GM23338 (cell line): ENCODE measurements around the gene MTERF4. TPM values are rescaled to one million over a fixed set of nuclear protein-coding genes. Genes with fewer than 3 reads are reported as not detected.

Source experiments
- ATAC-seq: fragments of 200-7000 bp; cut with Tn5 transposase; 3 replicates; pipeline ENCODE4 v1.9.1; 2020
- DNase-seq: peaks from one replicate; pipeline ENCODE4 v3.0.0-alpha.2; 2015; ENCODE audit warnings: low spot score
- H2AFZ ChIP-seq: fragments of 200-600 bp; sonication (generic); 2 replicates; pipeline ENCODE4 v1.8.0; 2016; ENCODE audit warnings: antibody characterized with exemption, mild to moderate bottlenecking, moderate library complexity
- H3F3A ChIP-seq: fragments of 200-600 bp; sonication (generic); replicated peaks from 2 replicates; pipeline ENCODE4 v1.8.0; 2017; ENCODE audit warnings: antibody characterized with exemption, mixed run types, low read depth
- H3K27ac ChIP-seq: fragments of 200-600 bp; sonication (generic); 2 replicates; pipeline ENCODE4 v1.6.1; 2016; ENCODE audit warnings: low read depth
- H3K27me3 ChIP-seq: fragments of 200-600 bp; sonication (generic); 2 replicates; pipeline ENCODE4 v1.8.0; 2016; ENCODE audit warnings: mild to moderate bottlenecking, mixed run types, moderate library complexity; ENCODE audit not compliant: insufficient read depth
- H3K36me3 ChIP-seq: fragments of 200-600 bp; sonication (generic); 2 replicates; pipeline ENCODE4 v1.8.0; 2016; ENCODE audit warnings: mild to moderate bottlenecking; ENCODE audit not compliant: insufficient read depth
- H3K4me1 ChIP-seq: fragments of 200-600 bp; sonication (generic); 2 replicates; pipeline ENCODE4 v1.8.0; 2016; ENCODE audit warnings: mild to moderate bottlenecking, moderate library complexity; ENCODE audit not compliant: insufficient read depth
- H3K4me2 ChIP-seq: fragments of 200-600 bp; sonication (generic); 2 replicates; pipeline ENCODE4 v1.7.1; 2017; ENCODE audit warnings: mixed run types
- H3K4me3 ChIP-seq: fragments of 200-600 bp; sonication (generic); 2 replicates; pipeline ENCODE4 v1.6.1; 2016; ENCODE audit warnings: mixed run types
- H3K79me2 ChIP-seq: fragments of 200-600 bp; sonication (generic); replicated peaks from 2 replicates; pipeline ENCODE4 v1.8.0; 2017; ENCODE audit warnings: mild to moderate bottlenecking; ENCODE audit not compliant: insufficient read depth
- H3K9me2 ChIP-seq: fragments of 200-600 bp; sonication (generic); 2 replicates; pipeline ENCODE4 v1.8.0; 2017; ENCODE audit not compliant: insufficient read depth
- H4K20me1 ChIP-seq: fragments of 200-600 bp; sonication (generic); replicated peaks from 2 replicates; pipeline ENCODE4 v1.8.0; 2017; ENCODE audit warnings: mild to moderate bottlenecking; ENCODE audit not compliant: insufficient read depth
- H3K27ac Mint-ChIP-seq: 2 replicates; pipeline ENCODE4 v1.8.0; 2020; ENCODE audit warnings: inconsistent platforms, mild to moderate bottlenecking, moderate library complexity, mixed read lengths
- H3K27me3 Mint-ChIP-seq: 3 replicates; pipeline ENCODE4 v1.8.0; 2022; ENCODE audit warnings: low read depth, mild to moderate bottlenecking, moderate library complexity, mixed read lengths, inconsistent platforms; ENCODE audit not compliant: insufficient read depth, poor library complexity
- H3K36me3 Mint-ChIP-seq: 3 replicates; pipeline ENCODE4 v1.8.0; 2021; ENCODE audit warnings: low read depth, mild to moderate bottlenecking, inconsistent platforms, moderate library complexity, mixed read lengths
- H3K4me1 Mint-ChIP-seq: 3 replicates; pipeline ENCODE4 v1.8.0; 2020; ENCODE audit warnings: mild to moderate bottlenecking, inconsistent platforms, mixed read lengths
- H3K4me3 Mint-ChIP-seq: 3 replicates; pipeline ENCODE4 v1.8.0; 2021; ENCODE audit warnings: moderate library complexity, mild to moderate bottlenecking, inconsistent platforms, mixed read lengths
- H3K9me3 Mint-ChIP-seq: 3 replicates; pipeline ENCODE4 v1.8.0; 2020; ENCODE audit warnings: moderate library complexity, mild to moderate bottlenecking, inconsistent platforms, mixed read lengths
- CREB1 ChIP-seq: fragments of 250-450 bp; sonication (Bioruptor Pico); IDR thresholded peaks from 2 replicates; pipeline ENCODE4 v1.5.0; 2020; ENCODE audit warnings: low read depth, mild to moderate bottlenecking, moderate library complexity
- EZH2 ChIP-seq: fragments of 200-600 bp; sonication (generic); IDR thresholded peaks from one replicate; pipeline ENCODE4 v1.8.0; 2017; ENCODE audit warnings: antibody characterized with exemption, mild to moderate bottlenecking, low read depth; ENCODE audit not compliant: unreplicated experiment
- EZH2phosphoT487 ChIP-seq: fragments of 200-600 bp; sonication (generic); IDR thresholded peaks from one replicate; pipeline ENCODE4 v1.8.1; 2018; ENCODE audit warnings: antibody characterized with exemption; ENCODE audit not compliant: unreplicated experiment
- JUNB ChIP-seq: IDR thresholded peaks from one replicate; pipeline ENCODE4 v1.6.1; 2016; ENCODE audit warnings: antibody characterized with exemption; ENCODE audit not compliant: unreplicated experiment
- STAT1 ChIP-seq: IDR thresholded peaks from one replicate; pipeline ENCODE4 v1.6.1; 2016; ENCODE audit warnings: antibody characterized with exemption; ENCODE audit not compliant: unreplicated experiment
- ZNF331 ChIP-seq: fragments of 250-450 bp; sonication (Bioruptor Pico); IDR thresholded peaks from 2 replicates; pipeline ENCODE4 v1.5.0; 2020; ENCODE audit warnings: low read depth, mild to moderate bottlenecking, moderate library complexity
- ZNF462 ChIP-seq: fragments of 250-450 bp; sonication (Bioruptor Pico); IDR thresholded peaks from 2 replicates; pipeline ENCODE4 v1.5.0; 2020; ENCODE audit warnings: mild to moderate bottlenecking, moderate library complexity
- polyA plus RNA-seq: library from polyadenylated mRNA; unstranded; fragments of >200 nt; fragmentation: Nextera tagmentation; extraction: Ambion mirVana; gene quantifications from 2 replicates; pipeline ENCODE4 v1.2.1, GENCODE V29; 2016
- total RNA-seq: library from RNA; depleted of rRNA; stranded (reverse); fragments of >200 nt; shearing (Covaris generic); gene quantifications from 2 replicates; pipeline ENCODE4 v1.2.3, GENCODE V29; 2014

The MTERF4 gene
- total and polyA plus RNA-seq, 2 experiments from 2014 or later, result 15.3 to 63.6 TPM

- no peak for TF ChIP-seq ZNF462 (CRISPR knock-in tag)
- no peak for TF ChIP-seq JUNB
Observed at GRCh38 chr2:241061275-241061674, 40.8 kb downstream of the MTERF4 start (continued).

GRCh38 chr2:241053576-241054251, 48.4 kb downstream of the MTERF4 start:
- H3K9me3 Mint-ChIP-seq, result no peaks in the 10 kb centered on the region
- H3K36me3 Mint-ChIP-seq, result no peaks in the 10 kb centered on the region
- H3K27ac Mint-ChIP-seq, result no peak overlapping the region
- Histone ChIP-seq H3K27me3 (no peaks in the 10 kb centered on the region), H2AFZ (no peak overlapping the region), H3K4me1 (no peaks in the 10 kb centered on the region), H3K27ac (no peak overlapping the region), H3K9me2 (no peaks in the 10 kb centered on the region), H3K79me2 (no peaks in the 10 kb centered on the region), H3K36me3 (no peaks in the 10 kb centered on the region), H3K4me2 (no peak overlapping the region), H3F3A (no peaks in the 10 kb centered on the region), H3K4me3 (no peak overlapping the region), H4K20me1 (0 out of 2 replicates have a peak, but pooled peaks cover 2% of the 10 kb centered on the region)
- no peaks in the 10 kb centered on the region for H3K4me1 Mint-ChIP-seq
- DNase-seq (no peak), ATAC-seq (no peak)
- no peak overlapping the region for H3K4me3 Mint-ChIP-seq
- H3K27me3 Mint-ChIP-seq, result peaks cover 2% of the 10 kb centered on the region
- TF ChIP-seq ZNF462 (CRISPR knock-in tag), result no peak
- TF ChIP-seq EZH2phosphoT487, result no peak
- no peak for TF ChIP-seq STAT1
- TF ChIP-seq ZNF331, result no peak
- TF ChIP-seq EZH2, result no peak
- no peak for TF ChIP-seq CREB1
- no peak for TF ChIP-seq JUNB
